ENCODE data around the gene UNKL.

Gene UNKL

GRCh38 chr16:1429012-1429411 is 14.5 kb upstream of the UNKL start:
- Histone ChIP-seq H3K27me3 (ENCODE audit: control insufficient read depth, insufficient read depth, low read length) (no peaks in the 10 kb centered on the region), H3K4me1 (ENCODE audit: control insufficient read depth, insufficient read depth, low read length) (peaks cover 9% of the 10 kb centered on the region), H3K9ac (ENCODE audit: low read length) (no peak overlapping the region), H3K9me3 (ENCODE audit: control insufficient read depth, insufficient read depth, low read depth, low read length) (no peaks in the 10 kb centered on the region), H3K27ac (ENCODE audit: low read depth, low read length) (no peak overlapping the region), H3K4me3 (ENCODE audit: low read depth, low read length) (no peak overlapping the region), H3K36me3 (ENCODE audit: control insufficient read depth, insufficient read depth, low read length) (no peaks in the 10 kb centered on the region)

GRCh38 chr16:1428511-1428910 is 14.0 kb upstream of the UNKL start:
- H3K27me3 ChIP-seq (ENCODE audit: control insufficient read depth, insufficient read depth, low read length) = no peaks in the 10 kb centered on the region
- H3K4me3 ChIP-seq (ENCODE audit: low read depth, low read length) = no peak overlapping the region
- peaks cover 9% of the 10 kb centered on the region for H3K4me1 ChIP-seq (ENCODE audit: control insufficient read depth, insufficient read depth, low read length)
- no peak overlapping the region for H3K27ac ChIP-seq (ENCODE audit: low read depth, low read length)
- no peaks in the 10 kb centered on the region for H3K9me3 ChIP-seq (ENCODE audit: control insufficient read depth, insufficient read depth, low read depth, low read length)
- no peak overlapping the region for H3K9ac ChIP-seq (ENCODE audit: low read length)
- H3K36me3 ChIP-seq (ENCODE audit: control insufficient read depth, insufficient read depth, low read length) = no peaks in the 10 kb centered on the region

GRCh38 chr16:1427473-1428461 is 13.3 kb upstream of the UNKL start:
- Histone ChIP-seq H3K27me3 (ENCODE audit: control insufficient read depth, insufficient read depth, low read length) (no peaks in the 10 kb centered on the region), H3K4me3 (ENCODE audit: low read depth, low read length) (no peak overlapping the region), H3K36me3 (ENCODE audit: control insufficient read depth, insufficient read depth, low read length) (no peaks in the 10 kb centered on the region), H3K4me1 (ENCODE audit: control insufficient read depth, insufficient read depth, low read length) (peaks cover 9% of the 10 kb centered on the region), H3K9ac (ENCODE audit: low read length) (no peak overlapping the region), H3K27ac (ENCODE audit: low read depth, low read length) (no peak overlapping the region), H3K9me3 (ENCODE audit: control insufficient read depth, insufficient read depth, low read depth, low read length) (no peaks in the 10 kb centered on the region)

DNA sequence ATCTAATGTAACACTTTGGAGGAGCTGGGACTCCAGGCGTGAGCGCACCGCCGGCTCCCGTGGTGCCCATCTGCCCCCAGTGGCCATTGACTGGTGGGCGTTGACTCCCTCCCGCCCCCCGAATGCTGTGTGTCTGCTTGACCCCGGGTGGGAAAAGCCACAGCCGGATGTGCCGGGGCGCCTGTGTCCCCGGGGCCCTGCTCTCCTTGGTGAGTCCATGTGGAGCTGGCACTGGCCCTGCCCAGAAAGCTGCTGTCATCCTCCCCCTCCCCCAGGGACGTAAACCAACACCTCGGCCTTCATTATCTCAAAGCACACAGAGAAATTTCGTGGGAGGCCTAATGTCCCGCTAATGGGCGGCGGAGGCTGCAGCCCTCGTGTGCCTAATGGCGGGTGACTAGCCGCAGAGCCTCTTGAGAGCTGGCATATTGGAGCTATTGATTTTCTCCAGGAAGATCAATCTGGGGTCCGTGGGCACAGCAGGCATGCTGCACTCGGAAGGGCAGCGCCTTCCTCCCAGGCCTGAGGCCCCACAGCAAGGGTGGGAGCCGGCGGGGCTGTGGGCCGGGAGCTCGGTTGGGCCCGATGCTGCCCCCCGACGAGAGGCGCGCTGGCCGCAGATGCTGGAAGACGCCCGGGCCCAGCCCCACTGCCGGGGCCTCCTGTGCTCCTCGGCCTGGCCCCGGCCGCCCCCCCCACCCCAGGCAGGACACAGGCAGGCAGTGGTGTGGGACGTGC is 12.4 kb upstream of the UNKL start:
- Histone ChIP-seq H3K36me3 (ENCODE audit: control insufficient read depth, insufficient read depth, low read length) (no peaks in the 10 kb centered on the region), H3K4me3 (ENCODE audit: low read depth, low read length) (no peak overlapping the region), H3K4me1 (ENCODE audit: control insufficient read depth, insufficient read depth, low read length) (peaks cover 9% of the 10 kb centered on the region), H3K27ac (ENCODE audit: low read depth, low read length) (no peak overlapping the region), H3K9me3 (ENCODE audit: control insufficient read depth, insufficient read depth, low read depth, low read length) (no peaks in the 10 kb centered on the region), H3K9ac (ENCODE audit: low read length) (no peak overlapping the region), H3K27me3 (ENCODE audit: control insufficient read depth, insufficient read depth, low read length) (no peaks in the 10 kb centered on the region)

DNA sequence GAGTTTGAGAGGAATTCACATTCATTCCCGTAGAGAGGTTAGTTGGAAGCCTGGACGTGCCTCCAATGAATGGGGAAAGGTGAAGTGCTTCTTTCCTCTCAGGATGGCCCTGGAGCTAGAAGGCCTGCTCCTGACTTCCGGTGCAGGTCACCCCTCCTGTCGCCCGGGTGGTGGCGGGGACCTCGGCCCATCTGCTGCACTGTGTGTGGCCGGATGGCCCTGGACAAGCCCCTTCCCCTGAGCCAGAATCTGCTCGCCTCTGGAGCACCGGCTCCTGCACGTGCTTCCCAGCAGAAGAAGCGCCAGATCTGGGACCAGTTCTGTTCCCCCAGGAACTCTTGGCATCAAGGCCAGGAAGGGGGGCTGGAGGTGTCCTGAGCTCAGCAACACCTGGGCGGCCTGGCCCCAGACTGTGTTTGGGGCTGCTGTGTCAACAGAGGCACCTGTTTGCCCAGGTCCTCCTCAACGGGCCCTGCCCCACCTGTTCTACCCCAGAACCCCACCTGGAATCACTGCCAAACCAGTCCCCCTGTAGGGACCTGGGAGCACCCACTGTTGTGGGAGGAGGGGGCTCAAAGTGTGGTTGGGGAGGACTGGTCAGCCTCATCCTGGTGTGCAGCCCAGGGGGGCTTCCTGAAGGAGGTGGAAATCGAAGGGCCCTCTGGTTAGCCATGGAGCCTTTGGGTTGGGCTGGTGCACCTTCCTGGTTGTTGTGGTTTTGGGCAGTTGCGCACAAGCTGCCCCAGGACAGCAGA is 11.3 kb upstream of the UNKL start:
- no peak overlapping the region for H3K9ac ChIP-seq (ENCODE audit: low read length)
- no peaks in the 10 kb centered on the region for H3K27me3 ChIP-seq (ENCODE audit: control insufficient read depth, insufficient read depth, low read length)
- H3K4me3 ChIP-seq (ENCODE audit: low read depth, low read length) = no peak overlapping the region
- H3K36me3 ChIP-seq (ENCODE audit: control insufficient read depth, insufficient read depth, low read length) = no peaks in the 10 kb centered on the region
- H3K4me1 ChIP-seq (ENCODE audit: control insufficient read depth, insufficient read depth, low read length) = peaks cover 9% of the 10 kb centered on the region
- no peak overlapping the region for H3K27ac ChIP-seq (ENCODE audit: low read depth, low read length)
- no peaks in the 10 kb centered on the region for H3K9me3 ChIP-seq (ENCODE audit: control insufficient read depth, insufficient read depth, low read depth, low read length)

DNA sequence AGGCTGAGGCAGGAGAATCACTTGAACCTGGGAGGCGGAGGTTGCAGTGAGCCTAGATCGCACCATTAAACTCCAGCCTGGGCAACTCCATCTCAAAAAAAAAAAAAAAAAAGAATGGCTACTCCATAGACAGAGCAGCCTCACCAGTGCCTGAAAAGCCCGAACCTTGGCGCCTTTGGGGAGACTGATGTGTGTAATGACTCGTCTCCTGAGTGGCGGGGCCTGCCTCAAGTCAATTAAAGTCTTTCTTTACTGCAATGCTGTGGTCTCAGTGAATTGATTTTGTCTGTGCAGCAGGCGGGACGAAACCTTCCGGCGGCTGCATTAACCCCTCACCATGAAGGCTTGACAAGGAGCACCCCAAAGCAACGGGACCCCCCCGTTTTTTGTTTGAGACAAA is 9.5 kb upstream of the UNKL start:
- H3K4me1 ChIP-seq (ENCODE audit: control insufficient read depth, insufficient read depth, low read length) = peaks cover 9% of the 10 kb centered on the region
- no peaks in the 10 kb centered on the region for H3K27me3 ChIP-seq (ENCODE audit: control insufficient read depth, insufficient read depth, low read length)
- H3K9ac ChIP-seq (ENCODE audit: low read length) = no peak overlapping the region
- H3K9me3 ChIP-seq (ENCODE audit: control insufficient read depth, insufficient read depth, low read depth, low read length) = no peaks in the 10 kb centered on the region
- H3K36me3 ChIP-seq (ENCODE audit: control insufficient read depth, insufficient read depth, low read length) = no peaks in the 10 kb centered on the region
- no peak overlapping the region for H3K4me3 ChIP-seq (ENCODE audit: low read depth, low read length)
- H3K27ac ChIP-seq (ENCODE audit: low read depth, low read length) = no peak overlapping the region

- no peaks in the 10 kb centered on the region for H3K27me3 ChIP-seq (ENCODE audit: control insufficient read depth, insufficient read depth, low read length)
- H3K27ac ChIP-seq (ENCODE audit: low read depth, low read length) = no peak overlapping the region
- H3K36me3 ChIP-seq (ENCODE audit: control insufficient read depth, insufficient read depth, low read length) = peaks cover 3% of the 10 kb centered on the region; the same call in 1 of the 2 replicates
- no peak overlapping the region for H3K9ac ChIP-seq (ENCODE audit: low read length)
- H3K4me1 ChIP-seq (ENCODE audit: control insufficient read depth, insufficient read depth, low read length) = peaks cover 8% of the 10 kb centered on the region
- no peaks in the 10 kb centered on the region for H3K9me3 ChIP-seq (ENCODE audit: control insufficient read depth, insufficient read depth, low read depth, low read length)
- no peak overlapping the region for H3K4me3 ChIP-seq (ENCODE audit: low read depth, low read length)
Observed at GRCh38 chr16:1422076-1422475, 7.6 kb upstream of the UNKL start.

GRCh38 chr16:1420111-1420539 is 5.6 kb upstream of the UNKL start:
- Histone ChIP-seq H3K27me3 (ENCODE audit: control insufficient read depth, insufficient read depth, low read length) (no peaks in the 10 kb centered on the region), H3K36me3 (ENCODE audit: control insufficient read depth, insufficient read depth, low read length) (peaks cover 3% of the 10 kb centered on the region; the same call in 1 of the 2 replicates), H3K4me1 (ENCODE audit: control insufficient read depth, insufficient read depth, low read length) (peaks cover 9% of the 10 kb centered on the region; the same call in 1 of the 2 replicates), H3K9ac (ENCODE audit: low read length) (peak overlapping the region; percentile 93), H3K27ac (ENCODE audit: low read depth, low read length) (peak overlapping the region; percentile 74; the same call in 1 of the 2 replicates), H3K4me3 (ENCODE audit: low read depth, low read length) (peak overlapping the region; percentile 97), H3K9me3 (ENCODE audit: control insufficient read depth, insufficient read depth, low read depth, low read length) (no peaks in the 10 kb centered on the region)

DNA sequence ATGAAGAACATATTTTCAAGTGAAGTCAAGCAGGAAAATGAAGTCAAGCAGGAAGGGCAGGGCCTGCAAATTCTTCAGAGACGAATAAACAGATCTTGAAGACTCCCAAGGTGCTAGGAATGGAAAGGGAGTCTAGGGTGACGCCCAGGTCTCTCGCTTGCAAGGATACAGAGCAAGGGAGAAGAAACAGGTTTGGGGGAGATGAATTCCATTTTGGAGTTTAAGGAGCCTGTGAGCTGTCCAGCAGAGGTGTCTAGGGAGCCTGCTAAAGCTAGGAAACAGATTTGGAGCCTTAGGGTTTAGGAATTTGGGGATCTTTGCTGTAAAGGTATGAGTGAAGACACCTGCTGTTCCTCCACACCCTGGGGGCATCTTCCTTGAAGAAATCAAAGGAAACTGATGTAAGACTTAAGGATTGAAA is 2.0 kb upstream of the UNKL start:
- peak overlapping the region; percentile 57 for H3K9ac ChIP-seq (ENCODE audit: low read length)
- H3K36me3 ChIP-seq (ENCODE audit: control insufficient read depth, insufficient read depth, low read length) = peaks cover 5% of the 10 kb centered on the region; the same call in 1 of the 2 replicates
- peak overlapping the region; percentile 63; the same call in 1 of the 2 replicates for H3K27ac ChIP-seq (ENCODE audit: low read depth, low read length)
- no peaks in the 10 kb centered on the region for H3K9me3 ChIP-seq (ENCODE audit: control insufficient read depth, insufficient read depth, low read depth, low read length)
- H3K27me3 ChIP-seq (ENCODE audit: control insufficient read depth, insufficient read depth, low read length) = no peaks in the 10 kb centered on the region
- H3K4me1 ChIP-seq (ENCODE audit: control insufficient read depth, insufficient read depth, low read length) = peaks cover 11% of the 10 kb centered on the region; the same call in 1 of the 2 replicates
- 0 out of 2 replicates have a peak overlapping the region, but pooled peaks have one; percentile 27 for H3K4me3 ChIP-seq (ENCODE audit: low read depth, low read length)

GRCh38 chr16:1413684-1414531 is 596 bp downstream of the UNKL start:
- Histone ChIP-seq H3K27ac (ENCODE audit: low read depth, low read length) (no peak overlapping the region), H3K9ac (ENCODE audit: low read length) (peak overlapping the region; percentile 66)

More at GRCh38 chr16:1413684-1414531, 596 bp downstream of the UNKL start:
- Histone ChIP-seq H3K4me3 (ENCODE audit: low read depth, low read length) (peak overlapping the region; percentile 90), H3K4me1 (ENCODE audit: control insufficient read depth, insufficient read depth, low read length) (peaks cover 11% of the 10 kb centered on the region; the same call in 1 of the 2 replicates), H3K27me3 (ENCODE audit: control insufficient read depth, insufficient read depth, low read length) (no peaks in the 10 kb centered on the region), H3K36me3 (ENCODE audit: control insufficient read depth, insufficient read depth, low read length) (peaks cover 5% of the 10 kb centered on the region; the same call in 1 of the 2 replicates), H3K9me3 (ENCODE audit: control insufficient read depth, insufficient read depth, low read depth, low read length) (no peaks in the 10 kb centered on the region)

Data from HUES6 (cell line).